Hepatocyte (in vitro differentiated cells): Measurements from ENCODE around the gene MTG2. TPM values are rescaled to one million over a fixed set of nuclear protein-coding genes. Genes with fewer than 3 reads are reported as not detected.

Experiments
- DNase-seq: peaks from one replicate; pipeline ENCODE4 v3.0.0-alpha.2; 2016; ENCODE audit warnings: low spot score
- H2AFZ ChIP-seq: fragments of 200-600 bp; sonication (generic); 2 replicates; pipeline ENCODE4 v1.6.0; 2016; ENCODE audit warnings: antibody characterized with exemption, mild to moderate bottlenecking
- H3K27ac ChIP-seq: fragments of 200-600 bp; sonication (generic); 2 replicates; pipeline ENCODE4 v1.5.1; 2016; ENCODE audit warnings: mild to moderate bottlenecking
- H3K27me3 ChIP-seq: fragments of 200-600 bp; sonication (generic); 2 replicates; pipeline ENCODE4 v1.6.1; 2016
- H3K36me3 ChIP-seq: fragments of 200-600 bp; sonication (generic); replicated peaks from 2 replicates; pipeline ENCODE4 v1.5.1; 2016; ENCODE audit warnings: low read depth; ENCODE audit not compliant: insufficient read depth
- H3K4me1 ChIP-seq: fragments of 200-600 bp; sonication (generic); 2 replicates; pipeline ENCODE4 v1.5.1; 2016; ENCODE audit warnings: mild to moderate bottlenecking, moderate library complexity; ENCODE audit not compliant: insufficient read depth
- H3K4me2 ChIP-seq: fragments of 200-600 bp; sonication (generic); 2 replicates; pipeline ENCODE4 v1.6.0; 2016
- H3K4me3 ChIP-seq: fragments of 200-600 bp; sonication (generic); 2 replicates; pipeline ENCODE4 v1.5.1; 2016; ENCODE audit warnings: mild to moderate bottlenecking
- H3K79me2 ChIP-seq: fragments of 200-600 bp; sonication (generic); 2 replicates; pipeline ENCODE4 v1.6.0; 2017; ENCODE audit warnings: mild to moderate bottlenecking
- H3K9me2 ChIP-seq: fragments of 200-600 bp; sonication (generic); replicated peaks from 2 replicates; pipeline ENCODE4 v1.6.0; 2017; ENCODE audit warnings: mild to moderate bottlenecking; ENCODE audit not compliant: insufficient read depth
- H3K9me3 ChIP-seq: fragments of 200-600 bp; sonication (generic); 2 replicates; pipeline ENCODE4 v1.5.1; 2016; ENCODE audit warnings: low read depth, mild to moderate bottlenecking
- H4K20me1 ChIP-seq: fragments of 200-600 bp; sonication (generic); 2 replicates; pipeline ENCODE4 v1.6.0; 2016; ENCODE audit warnings: mild to moderate bottlenecking; ENCODE audit not compliant: insufficient read depth, poor library complexity, severe bottlenecking
- EZH2 ChIP-seq: fragments of 200-600 bp; sonication (generic); IDR thresholded peaks from 2 replicates; pipeline ENCODE4 v1.6.1; 2016; ENCODE audit warnings: antibody characterized with exemption, mild to moderate bottlenecking, borderline replicate concordance
- EZH2phosphoT487 ChIP-seq: fragments of 200-600 bp; sonication (generic); IDR thresholded peaks from one replicate; pipeline ENCODE4 v1.6.1; 2018; ENCODE audit warnings: antibody characterized with exemption, mild to moderate bottlenecking, low read depth, moderate library complexity; ENCODE audit not compliant: unreplicated experiment, severe bottlenecking
- WGBS: methylation state at CpG from one replicate; pipeline ENCODE4 v1.1.6; 2016; ENCODE audit warnings: low lambda C conversion rate; ENCODE audit errors: missing lambda C conversion rate; 5-methylcytosine and 5-hydroxymethylcytosine counted together
- polyA plus RNA-seq: library from polyadenylated mRNA; unstranded; fragments of >200 nt; fragmentation: Nextera tagmentation; extraction: Ambion mirVana; gene quantifications from 2 replicates; pipeline ENCODE4 v1.2.1, GENCODE V29; 2016
- total RNA-seq: library from RNA; depleted of rRNA; stranded (reverse); fragments of >200 nt; gene quantifications from 2 replicates; pipeline ENCODE4 v1.2.3, GENCODE V29; 2014
- TF ChIP-seq, protein P1 (sequence below): fragments of 200-600 bp; sonication (generic); IDR thresholded peaks from 2 replicates; pipeline ENCODE4 v1.5.1; 2016; ENCODE audit warnings: antibody characterized with exemption, mild to moderate bottlenecking; ENCODE audit not compliant: poor library complexity

Gene MTG2
- total and polyA plus RNA-seq, 2 experiments from 2014 or later = 18.4 to 26.7 TPM

DNA sequence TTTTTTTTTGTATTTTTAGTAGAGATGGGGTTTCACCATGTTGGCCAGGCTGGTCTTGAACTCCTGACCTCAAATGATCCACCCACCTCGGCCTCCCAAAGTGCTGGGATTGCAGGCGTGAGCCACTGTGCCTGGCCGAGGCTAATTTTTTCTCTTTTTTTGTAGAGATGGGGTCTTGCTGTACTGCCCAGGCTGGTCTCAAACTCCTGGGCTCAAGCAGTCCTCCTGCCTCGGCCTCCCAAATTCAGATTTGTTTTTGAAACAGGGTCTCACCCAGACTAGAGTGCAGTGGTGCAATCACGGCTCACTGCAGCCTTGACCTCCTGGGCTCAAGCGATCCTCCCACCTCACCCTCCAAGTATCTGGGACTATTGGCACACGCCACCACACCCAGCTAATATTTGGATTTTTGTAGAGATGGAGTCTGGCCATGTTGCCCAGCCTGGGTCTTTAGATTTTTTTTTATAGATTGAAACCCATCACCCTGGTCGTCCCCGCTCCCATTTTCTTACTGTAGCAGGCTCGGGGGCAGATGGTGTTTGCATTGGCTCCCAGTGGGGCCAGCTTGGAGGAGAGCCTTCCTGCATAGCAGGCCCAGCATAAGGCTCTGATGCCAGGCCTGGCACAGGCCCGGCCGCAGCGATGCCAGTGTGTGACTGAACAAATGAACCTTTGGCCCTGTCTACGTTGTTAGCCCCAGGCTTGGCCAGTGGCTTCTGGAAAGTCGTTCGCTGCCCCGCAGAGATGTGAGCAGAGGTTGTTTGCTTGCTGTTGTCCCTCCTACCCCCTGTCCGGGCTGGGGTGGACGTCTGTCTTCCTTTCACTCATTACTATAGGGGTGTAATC is 4.3 kb upstream of the MTG2 start:
- TF ChIP-seq, protein P1, sequence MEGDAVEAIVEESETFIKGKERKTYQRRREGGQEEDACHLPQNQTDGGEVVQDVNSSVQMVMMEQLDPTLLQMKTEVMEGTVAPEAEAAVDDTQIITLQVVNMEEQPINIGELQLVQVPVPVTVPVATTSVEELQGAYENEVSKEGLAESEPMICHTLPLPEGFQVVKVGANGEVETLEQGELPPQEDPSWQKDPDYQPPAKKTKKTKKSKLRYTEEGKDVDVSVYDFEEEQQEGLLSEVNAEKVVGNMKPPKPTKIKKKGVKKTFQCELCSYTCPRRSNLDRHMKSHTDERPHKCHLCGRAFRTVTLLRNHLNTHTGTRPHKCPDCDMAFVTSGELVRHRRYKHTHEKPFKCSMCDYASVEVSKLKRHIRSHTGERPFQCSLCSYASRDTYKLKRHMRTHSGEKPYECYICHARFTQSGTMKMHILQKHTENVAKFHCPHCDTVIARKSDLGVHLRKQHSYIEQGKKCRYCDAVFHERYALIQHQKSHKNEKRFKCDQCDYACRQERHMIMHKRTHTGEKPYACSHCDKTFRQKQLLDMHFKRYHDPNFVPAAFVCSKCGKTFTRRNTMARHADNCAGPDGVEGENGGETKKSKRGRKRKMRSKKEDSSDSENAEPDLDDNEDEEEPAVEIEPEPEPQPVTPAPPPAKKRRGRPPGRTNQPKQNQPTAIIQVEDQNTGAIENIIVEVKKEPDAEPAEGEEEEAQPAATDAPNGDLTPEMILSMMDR = no peak
- TF ChIP-seq EZH2 = no peak
- no peak for TF ChIP-seq EZH2phosphoT487
- no peak overlapping the region for H2AFZ ChIP-seq
- H3K4me2 ChIP-seq = no peak overlapping the region
- H3K36me3 ChIP-seq = no peaks in the 10 kb centered on the region
- WGBS = 94% methylated on average over 19 of the region's 19 CpGs
- H4K20me1 ChIP-seq = no peaks in the 10 kb centered on the region
- H3K9me2 ChIP-seq = no peaks in the 10 kb centered on the region
- H3K4me3 ChIP-seq = no peak overlapping the region
- H3K4me1 ChIP-seq = peaks cover 6% of the 10 kb centered on the region
- no peak overlapping the region for H3K27ac ChIP-seq
- no peaks in the 10 kb centered on the region for H3K27me3 ChIP-seq
- DNase-seq = no peak
- H3K9me3 ChIP-seq = no peaks in the 10 kb centered on the region
- H3K79me2 ChIP-seq = peaks cover 6% of the 10 kb centered on the region

GRCh38 chr20:62179162-62179504 is 3.7 kb upstream of the MTG2 start:
- no peak overlapping the region for H3K4me2 ChIP-seq
- no peaks in the 10 kb centered on the region for H3K9me2 ChIP-seq
- H3K4me1 ChIP-seq = peaks cover 11% of the 10 kb centered on the region
- H3K27me3 ChIP-seq = no peaks in the 10 kb centered on the region
- no peak for TF ChIP-seq EZH2phosphoT487
- TF ChIP-seq, protein P1 = no peak
- no peak overlapping the region for H2AFZ ChIP-seq
- no peaks in the 10 kb centered on the region for H3K9me3 ChIP-seq
- 98% methylated on average over 14 of the region's 14 CpGs for WGBS
- H3K79me2 ChIP-seq = peaks cover 12% of the 10 kb centered on the region
- no peak for DNase-seq
- H3K4me3 ChIP-seq = no peak overlapping the region
- H3K36me3 ChIP-seq = no peaks in the 10 kb centered on the region
- H3K27ac ChIP-seq = no peak overlapping the region
- H4K20me1 ChIP-seq = no peaks in the 10 kb centered on the region

- H3K4me3 ChIP-seq = no peak overlapping the region
- H3K27ac ChIP-seq = peak overlapping the region; percentile 92
- WGBS = 86% methylated on average over 2 of the region's 2 CpGs
Observed at GRCh38 chr20:62181808-62182207, 1.0 kb upstream of the MTG2 start.

More at GRCh38 chr20:62181808-62182207, 1.0 kb upstream of the MTG2 start:
- peaks cover 12% of the 10 kb centered on the region for H3K4me1 ChIP-seq
- TF ChIP-seq EZH2 (no peak), EZH2phosphoT487 (no peak)
- TF ChIP-seq, protein P1 = no peak
- no peaks in the 10 kb centered on the region for H3K9me2 ChIP-seq
- no peaks in the 10 kb centered on the region for H3K36me3 ChIP-seq
- H2AFZ ChIP-seq = no peak overlapping the region
- no peaks in the 10 kb centered on the region for H3K27me3 ChIP-seq
- no peaks in the 10 kb centered on the region for H4K20me1 ChIP-seq
- H3K4me2 ChIP-seq = peak overlapping the region; percentile 79
- no peaks in the 10 kb centered on the region for H3K9me3 ChIP-seq
- DNase-seq = no peak
- H3K79me2 ChIP-seq = peaks cover 37% of the 10 kb centered on the region
